ENCODE data around the gene CDC27.

CDC27 gene

DNA sequence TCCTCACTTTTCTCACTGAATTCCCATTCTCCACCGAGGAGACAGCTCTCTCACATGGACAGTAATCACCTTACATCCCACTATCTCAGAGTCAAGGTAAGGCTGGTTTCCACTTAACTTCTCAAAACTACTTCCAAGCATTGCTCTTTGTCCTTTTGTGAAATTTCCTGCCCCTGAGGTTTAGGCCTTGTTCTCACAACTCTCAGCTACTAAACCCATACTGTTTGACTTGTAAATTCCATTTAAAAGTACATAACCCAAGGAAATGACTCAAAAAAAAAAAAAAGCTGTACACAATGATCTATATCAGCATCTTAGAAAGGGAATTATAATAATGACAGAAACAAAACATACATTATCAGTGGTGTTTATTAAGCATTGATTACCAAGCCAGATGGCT is 8.8 kb downstream of the CDC27 start:
- TF ChIP-seq CREB1 (IDR thresholded peaks at IDR 0.05; ENCODE audit: low read depth) (no peak), RAD21 (IDR thresholded peaks at IDR 0.05; ENCODE audit: low read depth) (no peak), TAF1 (IDR thresholded peaks at IDR 0.05; ENCODE audit: low read depth) (no peak), EP300 (IDR thresholded peaks at IDR 0.05; ENCODE audit: borderline replicate concordance) (no peak), TCF12 (IDR thresholded peaks at IDR 0.05; ENCODE audit: low read depth) (no peak), NFIC (IDR thresholded peaks at IDR 0.05) (no peak), CEBPB (IDR thresholded peaks at IDR 0.05) (no peak), EGR1 (IDR thresholded peaks at IDR 0.05) (no peak), YY1 (IDR thresholded peaks at IDR 0.05; ENCODE audit: low read depth) (no peak), FOXM1 (IDR thresholded peaks at IDR 0.05; ENCODE audit: borderline replicate concordance, low read depth) (no peak), TEAD4 (IDR thresholded peaks at IDR 0.05) (no peak), ZBTB7A (IDR thresholded peaks at IDR 0.05; ENCODE audit: low read depth) (no peak)
- TF ChIP-seq, protein P1, sequence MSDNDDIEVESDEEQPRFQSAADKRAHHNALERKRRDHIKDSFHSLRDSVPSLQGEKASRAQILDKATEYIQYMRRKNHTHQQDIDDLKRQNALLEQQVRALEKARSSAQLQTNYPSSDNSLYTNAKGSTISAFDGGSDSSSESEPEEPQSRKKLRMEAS (IDR thresholded peaks at IDR 0.05) = no peak
- TF ChIP-seq, protein P2, sequence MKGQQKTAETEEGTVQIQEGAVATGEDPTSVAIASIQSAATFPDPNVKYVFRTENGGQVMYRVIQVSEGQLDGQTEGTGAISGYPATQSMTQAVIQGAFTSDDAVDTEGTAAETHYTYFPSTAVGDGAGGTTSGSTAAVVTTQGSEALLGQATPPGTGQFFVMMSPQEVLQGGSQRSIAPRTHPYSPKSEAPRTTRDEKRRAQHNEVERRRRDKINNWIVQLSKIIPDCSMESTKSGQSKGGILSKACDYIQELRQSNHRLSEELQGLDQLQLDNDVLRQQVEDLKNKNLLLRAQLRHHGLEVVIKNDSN (IDR thresholded peaks at IDR 0.05) = no peak
- TF ChIP-seq, protein P3, sequence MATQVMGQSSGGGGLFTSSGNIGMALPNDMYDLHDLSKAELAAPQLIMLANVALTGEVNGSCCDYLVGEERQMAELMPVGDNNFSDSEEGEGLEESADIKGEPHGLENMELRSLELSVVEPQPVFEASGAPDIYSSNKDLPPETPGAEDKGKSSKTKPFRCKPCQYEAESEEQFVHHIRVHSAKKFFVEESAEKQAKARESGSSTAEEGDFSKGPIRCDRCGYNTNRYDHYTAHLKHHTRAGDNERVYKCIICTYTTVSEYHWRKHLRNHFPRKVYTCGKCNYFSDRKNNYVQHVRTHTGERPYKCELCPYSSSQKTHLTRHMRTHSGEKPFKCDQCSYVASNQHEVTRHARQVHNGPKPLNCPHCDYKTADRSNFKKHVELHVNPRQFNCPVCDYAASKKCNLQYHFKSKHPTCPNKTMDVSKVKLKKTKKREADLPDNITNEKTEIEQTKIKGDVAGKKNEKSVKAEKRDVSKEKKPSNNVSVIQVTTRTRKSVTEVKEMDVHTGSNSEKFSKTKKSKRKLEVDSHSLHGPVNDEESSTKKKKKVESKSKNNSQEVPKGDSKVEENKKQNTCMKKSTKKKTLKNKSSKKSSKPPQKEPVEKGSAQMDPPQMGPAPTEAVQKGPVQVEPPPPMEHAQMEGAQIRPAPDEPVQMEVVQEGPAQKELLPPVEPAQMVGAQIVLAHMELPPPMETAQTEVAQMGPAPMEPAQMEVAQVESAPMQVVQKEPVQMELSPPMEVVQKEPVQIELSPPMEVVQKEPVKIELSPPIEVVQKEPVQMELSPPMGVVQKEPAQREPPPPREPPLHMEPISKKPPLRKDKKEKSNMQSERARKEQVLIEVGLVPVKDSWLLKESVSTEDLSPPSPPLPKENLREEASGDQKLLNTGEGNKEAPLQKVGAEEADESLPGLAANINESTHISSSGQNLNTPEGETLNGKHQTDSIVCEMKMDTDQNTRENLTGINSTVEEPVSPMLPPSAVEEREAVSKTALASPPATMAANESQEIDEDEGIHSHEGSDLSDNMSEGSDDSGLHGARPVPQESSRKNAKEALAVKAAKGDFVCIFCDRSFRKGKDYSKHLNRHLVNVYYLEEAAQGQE (IDR thresholded peaks at IDR 0.05; ENCODE audit: low read depth) = no peak

DNA sequence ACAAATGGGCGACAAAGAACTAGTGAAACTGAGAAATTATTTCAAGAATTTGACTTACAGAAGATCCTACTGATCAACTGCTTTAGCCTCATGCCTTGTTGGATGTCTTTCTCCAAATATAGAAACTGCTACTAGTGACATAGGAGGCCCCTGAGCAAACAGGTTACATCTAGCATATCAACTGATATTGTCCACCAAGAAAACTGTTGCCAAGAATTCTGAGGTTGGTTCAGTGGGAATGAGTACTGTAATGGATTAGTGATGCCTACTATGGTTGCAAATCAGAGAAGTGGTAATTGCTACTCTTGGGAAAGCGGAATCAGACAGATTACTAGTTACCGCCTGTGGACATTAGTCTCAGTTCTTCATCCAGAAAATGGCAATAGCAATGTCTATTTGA is 10.0 kb downstream of the CDC27 start:
- TF ChIP-seq TAF1 (IDR thresholded peaks at IDR 0.05; ENCODE audit: low read depth) (no peak), YY1 (IDR thresholded peaks at IDR 0.05; ENCODE audit: low read depth) (no peak), EP300 (IDR thresholded peaks at IDR 0.05; ENCODE audit: borderline replicate concordance) (no peak), CREB1 (IDR thresholded peaks at IDR 0.05; ENCODE audit: low read depth) (no peak), EGR1 (IDR thresholded peaks at IDR 0.05) (no peak), TEAD4 (IDR thresholded peaks at IDR 0.05) (no peak), FOXM1 (IDR thresholded peaks at IDR 0.05; ENCODE audit: borderline replicate concordance, low read depth) (no peak), RAD21 (IDR thresholded peaks at IDR 0.05; ENCODE audit: low read depth) (no peak), TCF12 (IDR thresholded peaks at IDR 0.05; ENCODE audit: low read depth) (no peak), CEBPB (IDR thresholded peaks at IDR 0.05) (no peak), ZBTB7A (IDR thresholded peaks at IDR 0.05; ENCODE audit: low read depth) (no peak)
- TF ChIP-seq, protein P1 (IDR thresholded peaks at IDR 0.05) = no peak
- TF ChIP-seq, protein P3 (IDR thresholded peaks at IDR 0.05; ENCODE audit: low read depth) = no peak
- TF ChIP-seq, protein P2 (IDR thresholded peaks at IDR 0.05) = no peak

DNA sequence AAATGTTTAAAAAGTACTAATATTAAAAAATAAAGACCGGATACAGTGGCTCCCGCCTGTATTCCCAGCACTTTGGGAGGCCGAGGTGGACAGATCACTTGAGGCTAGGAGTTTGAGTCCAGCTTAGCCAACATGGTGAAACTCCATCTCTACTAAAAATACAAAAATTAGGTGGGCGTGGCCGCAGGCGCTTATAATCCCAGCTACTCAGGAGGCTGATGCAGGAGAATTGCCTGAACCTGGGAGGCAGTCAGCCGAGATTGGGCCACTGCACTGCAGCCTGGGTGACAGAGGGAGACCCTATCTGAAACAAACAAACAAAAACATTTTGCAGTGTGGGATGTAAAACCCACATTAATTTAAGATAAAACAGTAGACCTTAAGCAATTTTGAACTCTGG is 11.8 kb downstream of the CDC27 start:
- TF ChIP-seq, protein P1 (IDR thresholded peaks at IDR 0.05) = no peak
- TF ChIP-seq, protein P3 (IDR thresholded peaks at IDR 0.05; ENCODE audit: low read depth) = no peak
- TF ChIP-seq NFIC (IDR thresholded peaks at IDR 0.05) (no peak), TAF1 (IDR thresholded peaks at IDR 0.05; ENCODE audit: low read depth) (no peak), EP300 (IDR thresholded peaks at IDR 0.05; ENCODE audit: borderline replicate concordance) (no peak), FOXM1 (IDR thresholded peaks at IDR 0.05; ENCODE audit: borderline replicate concordance, low read depth) (no peak)

DNA sequence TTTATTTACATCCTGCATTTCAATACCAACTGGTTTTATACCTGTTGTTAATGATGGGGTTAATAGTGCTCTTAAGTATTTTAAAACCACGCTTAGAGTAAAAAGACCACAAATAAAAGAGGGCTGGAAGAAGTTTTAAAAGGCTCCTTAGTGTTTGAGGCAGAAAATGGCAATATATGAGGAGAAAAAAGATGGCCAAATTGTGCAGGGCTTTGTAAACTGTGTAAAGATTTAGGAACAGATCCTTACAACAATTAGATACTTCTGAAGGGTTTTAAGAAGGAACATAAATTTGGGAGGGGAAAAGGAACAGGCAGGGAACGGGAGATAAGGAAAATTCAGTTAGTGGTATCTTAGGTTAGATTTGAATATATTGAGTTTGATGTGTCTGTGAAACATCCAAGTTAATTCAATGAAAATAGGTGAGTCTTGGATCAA is 12.7 kb downstream of the CDC27 start:
- TF ChIP-seq FOXM1 (IDR thresholded peaks at IDR 0.05; ENCODE audit: borderline replicate concordance, low read depth) (no peak), EP300 (IDR thresholded peaks at IDR 0.05; ENCODE audit: borderline replicate concordance) (no peak), ZBTB7A (IDR thresholded peaks at IDR 0.05; ENCODE audit: low read depth) (no peak), CREB1 (IDR thresholded peaks at IDR 0.05; ENCODE audit: low read depth) (no peak), CEBPB (IDR thresholded peaks at IDR 0.05) (no peak), TEAD4 (IDR thresholded peaks at IDR 0.05) (no peak), RAD21 (IDR thresholded peaks at IDR 0.05; ENCODE audit: low read depth) (no peak)
- TF ChIP-seq, protein P1 (IDR thresholded peaks at IDR 0.05) = no peak
- TF ChIP-seq, protein P2 (IDR thresholded peaks at IDR 0.05) = no peak
- TF ChIP-seq, protein P3 (IDR thresholded peaks at IDR 0.05; ENCODE audit: low read depth) = no peak

Measured in Ishikawa (cell line).